IMR-90 (cell line): ENCODE measurements around the gene TMEM37. TPM values are rescaled to one million over a fixed set of nuclear protein-coding genes. Genes with fewer than 3 reads are reported as not detected.

Experiments used
- ATAC-seq: fragments of 200-7000 bp; cut with Tn5 transposase; 2 replicates; pipeline ENCODE4 v1.9.1; 2020; ENCODE audit warnings: low read depth, mild to moderate bottlenecking, moderate library complexity
- BruUV-seq: library from RNA; stranded (reverse); fragments of 400-500 nt; replicated peaks from 2 replicates; lab custom pipeline; 2021; lab: Mats Ljungman, UMichigan
- CTCF ChIA-PET: fragments of 300-600 bp; formaldehyde crosslinking; extraction: SDS; loops from one replicate; lab custom pipeline; 2021; ENCODE audit warnings: antibody characterized with exemption; lab: Yijun Ruan, JAX
- POLR2A ChIA-PET: fragments of 300-600 bp; sonication (Branson Sonifier 250); formaldehyde crosslinking; loops from one replicate; lab custom pipeline; 2022; ENCODE audit warnings: antibody characterized with exemption; ENCODE audit not compliant: unreplicated experiment; lab: Charles Lee
- DNase-seq: peaks from one replicate; pipeline ENCODE4 v3.0.0; 2013
- H2AFZ ChIP-seq: replicated peaks from 2 replicates; pipeline ENCODE3; 2013; ENCODE audit warnings: low read length, mild to moderate bottlenecking; ENCODE audit not compliant: poor library complexity
- H2AK5ac ChIP-seq: 2 replicates; pipeline ENCODE4 v1.6.1; 2013; ENCODE audit warnings: low read depth, low read length, inconsistent platforms
- H2AK9ac ChIP-seq: replicated peaks from 2 replicates; pipeline ENCODE3; 2013; ENCODE audit warnings: mild to moderate bottlenecking, low read depth, low read length, moderate library complexity; ENCODE audit not compliant: poor library complexity
- H2BK120ac ChIP-seq: 2 replicates; pipeline ENCODE4 v1.6.1; 2013; ENCODE audit warnings: low read depth, low read length, inconsistent platforms
- H2BK15ac ChIP-seq: 3 replicates; pipeline ENCODE4 v1.6.1; 2013; ENCODE audit warnings: low read depth, low read length, inconsistent platforms
- H2BK20ac ChIP-seq: 2 replicates; pipeline ENCODE4 v1.6.1; 2013; ENCODE audit warnings: low read depth, mild to moderate bottlenecking, inconsistent platforms, low read length, moderate library complexity
- H2BK5ac ChIP-seq: 2 replicates; pipeline ENCODE4 v1.6.1; 2013; ENCODE audit warnings: mild to moderate bottlenecking, low read depth, low read length, inconsistent platforms; ENCODE audit not compliant: poor library complexity, severe bottlenecking
- H3K14ac ChIP-seq: replicated peaks from 2 replicates; pipeline ENCODE4 v1.6.1; 2013; ENCODE audit warnings: low read depth, low read length, inconsistent platforms
- H3K18ac ChIP-seq: 2 replicates; pipeline ENCODE4 v1.6.1; 2013; ENCODE audit warnings: low read depth, low read length, control low read depth
- H3K23ac ChIP-seq: 2 replicates; pipeline ENCODE4 v1.6.1; 2013; ENCODE audit warnings: low read depth, low read length, inconsistent platforms
- H3K27ac ChIP-seq: 2 replicates; pipeline ENCODE4 v1.5.1; 2013; ENCODE audit warnings: mild to moderate bottlenecking, control low read depth, low read length; ENCODE audit not compliant: insufficient read depth
- H3K27me3 ChIP-seq: 2 replicates; pipeline ENCODE4 v1.6.1; 2013; ENCODE audit warnings: low read length; ENCODE audit not compliant: control insufficient read depth, insufficient read depth
- H3K36me3 ChIP-seq: 2 replicates; pipeline ENCODE4 v1.6.1; 2013; ENCODE audit warnings: low read length, mixed read lengths; ENCODE audit not compliant: control insufficient read depth, insufficient read depth
- H3K4ac ChIP-seq: 2 replicates; pipeline ENCODE4 v1.6.1; 2013; ENCODE audit warnings: low read depth, low read length, inconsistent platforms
- H3K4me1 ChIP-seq: 2 replicates; pipeline ENCODE4 v1.6.1; 2013; ENCODE audit warnings: low read length, mixed read lengths; ENCODE audit not compliant: control insufficient read depth, insufficient read depth
- H3K4me2 ChIP-seq: 2 replicates; pipeline ENCODE4 v1.6.1; 2013; ENCODE audit warnings: low read depth, mild to moderate bottlenecking, control low read depth, low read length, moderate library complexity
- H3K4me3 ChIP-seq: 2 replicates; pipeline ENCODE4 v1.5.1; 2013; ENCODE audit warnings: low read depth, mild to moderate bottlenecking, control low read depth, low read length, moderate library complexity; ENCODE audit not compliant: insufficient read depth
- H3K56ac ChIP-seq: 2 replicates; pipeline ENCODE4 v1.6.1; 2013; ENCODE audit warnings: low read length, inconsistent platforms; ENCODE audit not compliant: insufficient read depth; ENCODE audit errors: extremely low read depth
- H3K79me1 ChIP-seq, 2 experiments: 2 replicates each; pipeline ENCODE4 v1.6.1; 2013; ENCODE audit warnings: low read length in 2 of 2, inconsistent platforms in 1 of 2, low read depth in 1 of 2
- H3K9ac ChIP-seq: 2 replicates; pipeline ENCODE4 v1.6.1; 2013; ENCODE audit warnings: low read depth, low read length, control low read depth
- H3K9me1 ChIP-seq: 2 replicates; pipeline ENCODE4 v1.6.1; 2013; ENCODE audit warnings: low read length, inconsistent platforms; ENCODE audit not compliant: insufficient read depth
- H3K9me3 ChIP-seq: 2 replicates; pipeline ENCODE4 v1.6.1; 2013; ENCODE audit warnings: low read length; ENCODE audit not compliant: control insufficient read depth, insufficient read depth
- H4K20me1 ChIP-seq: 2 replicates; pipeline ENCODE4 v1.6.1; 2013; ENCODE audit warnings: low read length, inconsistent platforms; ENCODE audit not compliant: insufficient read depth
- H4K5ac ChIP-seq: 2 replicates; pipeline ENCODE4 v1.6.1; 2013; ENCODE audit warnings: mild to moderate bottlenecking, low read depth, low read length, control low read depth
- H4K8ac ChIP-seq, 2 experiments: 2 replicates each; pipeline ENCODE4 v1.6.1; 2013; ENCODE audit warnings: low read depth in 2 of 2, low read length in 2 of 2, control low read depth in 1 of 2, inconsistent platforms in 1 of 2
- H4K91ac ChIP-seq: 2 replicates; pipeline ENCODE4 v1.6.1; 2013; ENCODE audit warnings: low read depth, low read length, inconsistent platforms; ENCODE audit not compliant: insufficient read depth
- CTCF ChIP-seq: conservative IDR thresholded peaks from 2 replicates; pipeline ENCODE4 v1.5.1; 2012; ENCODE audit warnings: mild to moderate bottlenecking, low read depth, low read length, improper control_type of control experiment
- FOS ChIP-seq: fragments of 150-350 bp; IDR thresholded peaks from 2 replicates; pipeline ENCODE4 v1.6.1; 2016; ENCODE audit warnings: low read depth, low read length
- MAZ ChIP-seq: IDR thresholded peaks from 2 replicates; pipeline ENCODE4 v1.6.1; 2012; ENCODE audit warnings: low read depth, mild to moderate bottlenecking, low read length, improper control_type of control experiment, moderate library complexity, borderline replicate concordance
- SMC3 ChIP-seq: fragments of 150-350 bp; IDR thresholded peaks from 2 replicates; pipeline ENCODE4 v1.6.1; 2016; ENCODE audit warnings: low read depth, mild to moderate bottlenecking, antibody characterized with exemption, low read length, moderate library complexity
- WGBS, 2 experiments: methylation state at CpG; one replicate each; pipeline versions ENCODE4 v1.1.5 to v1.1.7; 2013; ENCODE audit warnings: missing lambda C conversion rate in 2 of 2; ENCODE audit not compliant: insufficient read length in 1 of 2; ENCODE audit errors: extremely low coverage in 2 of 2; 5-methylcytosine and 5-hydroxymethylcytosine counted together
- dilution Hi-C: fragments of 300-500 bp; cut with HindIII; formaldehyde crosslinking; loops from one replicate; pipeline ENCODE4 v1.14.3; 2018; ENCODE audit warnings: low sequenced_read_pairs; ENCODE audit not compliant: unreplicated experiment
- in situ Hi-C: fragments of 300-500 bp; cut with MboI; formaldehyde crosslinking; loops from 3 replicates; pipeline ENCODE4 v1.14.3; 2019; ENCODE audit warnings: low sequenced_read_pairs, inconsistent platforms, mixed read lengths
- intact Hi-C: fragments of 100-400 bp; cut with micrococcal nuclease; formaldehyde crosslinking; loops from 2 replicates; pipeline ENCODE4 v1.10.0; 2022
- polyA plus RNA-seq, 3 experiments: library from polyadenylated mRNA; depleted of rRNA; stranded (reverse); fragments of >200 nt; gene quantifications; 2 replicates each; pipeline ENCODE4 v1.2.3, GENCODE V29; 2012; ENCODE audit warnings: low replicate concordance in 1 of 3
- total RNA-seq: library from RNA; depleted of rRNA; stranded (reverse); fragments of >200 nt; gene quantifications from 2 replicates; pipeline ENCODE4 v1.2.3, GENCODE V29; 2012

Gene TMEM37
- total and polyA plus RNA-seq, 2 of the 4 experiments (the other 2 are of a cell fraction), result under 0.01 to 0.39 TPM

GRCh38 chr2:119436993-119437772, 5.5 kb downstream of the TMEM37 start:
- no TSS peak for BruUV-seq
- CTCF ChIA-PET, result no interaction called here

More at GRCh38 chr2:119436993-119437772, 5.5 kb downstream of the TMEM37 start:
- Histone ChIP-seq H3K4me3 (no peak overlapping the region), H2BK15ac (no peak overlapping the region), H3K23ac (no peak overlapping the region), H3K79me1 (no peaks in the 10 kb centered on the region), H2BK120ac (no peak overlapping the region), H4K91ac (no peak overlapping the region), H2BK20ac (no peak overlapping the region), H2AFZ (no peak overlapping the region), H3K9ac (no peak overlapping the region), H4K5ac (no peak overlapping the region), H3K27me3 (peaks cover 42% of the 10 kb centered on the region), H3K18ac (no peak overlapping the region), H3K4me1 (peaks cover 2% of the 10 kb centered on the region; the same call in 1 of the 2 replicates), H3K9me1 (no peaks in the 10 kb centered on the region), H2AK5ac (no peak overlapping the region), H3K4ac (no peak overlapping the region), H3K56ac (no peak overlapping the region), H4K20me1 (no peaks in the 10 kb centered on the region), H3K9me3 (no peaks in the 10 kb centered on the region; the same call in 1 of the 2 replicates), H2AK9ac (no peak overlapping the region), H3K4me2 (no peak overlapping the region), H3K36me3 (no peaks in the 10 kb centered on the region), H2BK5ac (no peak overlapping the region), H4K8ac (no peak overlapping the region), H3K14ac (no peak overlapping the region), H3K27ac (no peak overlapping the region)
- DNase-seq (no peak), ATAC-seq (no peak)
- POLR2A ChIA-PET, result no interaction called here
- TF ChIP-seq FOS, result no peak
- TF ChIP-seq MAZ, result no peak
- no peak for TF ChIP-seq SMC3
- no peak for TF ChIP-seq CTCF
- WGBS, 2 experiments, result 86% methylated on average over 9 of the region's 22 CpGs; no CpG with 5 or more reads in 1 of the 2 experiments
- dilution Hi-C loops, result no loop called here
- in situ Hi-C loops, result no loop called here
- intact Hi-C loops, result no loop called here
